HG03558 (cell line): ENCODE results near the gene ATP6AP1.

Experiments used
- ATAC-seq: cut with Tn5 transposase; IDR thresholded peaks from one replicate; pipeline ENCODE4 v1.9.1; 2021; ENCODE audit warnings: moderate number of reproducible peaks; ENCODE audit not compliant: unreplicated experiment; ENCODE audit errors: extremely low read depth

ATP6AP1 gene

GRCh38 chrX:154485150-154486051 is 56.9 kb downstream of the ATP6AP1 start:
- no peak for ATAC-seq

- no peak for ATAC-seq
Observed at GRCh38 chrX:154486052-154486395, 57.5 kb downstream of the ATP6AP1 start.
